GM12891 (cell line): ENCODE measurements around the gene HDLBP.

ENCODE experiments used
- POLR2A ChIP-seq: IDR thresholded peaks from 2 replicates; pipeline ENCODE4 v1.6.1; 2011; ENCODE audit warnings: low read depth, low read length, control low read depth
- TAF1 ChIP-seq: IDR thresholded peaks from 2 replicates; pipeline ENCODE4 v1.6.1; 2011; ENCODE audit warnings: low read depth, low read length, control low read depth

GRCh38 chr2:241225983-241226382 lies 89.5 kb downstream of the HDLBP start:
- TF ChIP-seq TAF1 (no peak), POLR2A (0 out of 2 replicates have a peak, but pooled peaks have one; percentile 47)
